HG03575 (cell line): ENCODE results near the gene RPS6KB2.

Source experiments
- ATAC-seq: cut with Tn5 transposase; IDR thresholded peaks from one replicate; pipeline ENCODE4 v1.9.1; 2021; ENCODE audit not compliant: unreplicated experiment, insufficient number of reproducible peaks, low FRiP score; ENCODE audit errors: extremely low read depth

The RPS6KB2 gene

GRCh38 chr11:67408437-67409200, 19.7 kb upstream of the RPS6KB2 start:
- ATAC-seq = no peak

GRCh38 chr11:67409261-67409666, 19.0 kb upstream of the RPS6KB2 start:
- no peak for ATAC-seq

GRCh38 chr11:67409781-67410368, 18.4 kb upstream of the RPS6KB2 start:
- ATAC-seq = no peak

- no peak for ATAC-seq
Observed at GRCh38 chr11:67410369-67410831, 17.9 kb upstream of the RPS6KB2 start.

GRCh38 chr11:67410984-67411784, 17.1 kb upstream of the RPS6KB2 start:
- ATAC-seq = no peak

- ATAC-seq = no peak
Observed at GRCh38 chr11:67411785-67412152, 16.5 kb upstream of the RPS6KB2 start.

GRCh38 chr11:67412495-67413179, 15.7 kb upstream of the RPS6KB2 start:
- ATAC-seq = no peak

- ATAC-seq = no peak
Observed at GRCh38 chr11:67413266-67413849, 14.9 kb upstream of the RPS6KB2 start.

- ATAC-seq = no peak
Observed at GRCh38 chr11:67415501-67416304, 12.6 kb upstream of the RPS6KB2 start, which contains the start of gene CARNS1. TSS of gene CARNS1 (plus strand) at chr11:67415678. CDS start at chr11:67416200, 522 bp downstream.

- ATAC-seq = no peak
Observed at GRCh38 chr11:67416416-67417335, 11.6 kb upstream of the RPS6KB2 start.

- ATAC-seq = no peak
Observed at GRCh38 chr11:67417425-67417824, 10.9 kb upstream of the RPS6KB2 start.

GRCh38 chr11:67418476-67419281, 9.6 kb upstream of the RPS6KB2 start:
- ATAC-seq = no peak

GRCh38 chr11:67419325-67420049, 8.8 kb upstream of the RPS6KB2 start:
- ATAC-seq = no peak

GRCh38 chr11:67420147-67420645, 8.1 kb upstream of the RPS6KB2 start:
- no peak for ATAC-seq

- no peak for ATAC-seq
Observed at GRCh38 chr11:67420646-67421429, 7.5 kb upstream of the RPS6KB2 start.
